Kidney capillary endothelial cell (primary cell): ENCODE measurements around the gene ADGRA3.
"Not testable (repeated sequence)": the region's sequence is repeated elsewhere in the genome, so short reads cannot be mapped to it uniquely, and the experiment has no call there.

Experiments
- DNase-seq: peaks from one replicate; pipeline ENCODE4 v3.0.0-alpha.2; 2018; ENCODE audit warnings: low spot score

The ADGRA3 gene

GRCh38 chr4:22440999-22441398 is 74.9 kb downstream of the ADGRA3 start:
- no peak for DNase-seq

DNA sequence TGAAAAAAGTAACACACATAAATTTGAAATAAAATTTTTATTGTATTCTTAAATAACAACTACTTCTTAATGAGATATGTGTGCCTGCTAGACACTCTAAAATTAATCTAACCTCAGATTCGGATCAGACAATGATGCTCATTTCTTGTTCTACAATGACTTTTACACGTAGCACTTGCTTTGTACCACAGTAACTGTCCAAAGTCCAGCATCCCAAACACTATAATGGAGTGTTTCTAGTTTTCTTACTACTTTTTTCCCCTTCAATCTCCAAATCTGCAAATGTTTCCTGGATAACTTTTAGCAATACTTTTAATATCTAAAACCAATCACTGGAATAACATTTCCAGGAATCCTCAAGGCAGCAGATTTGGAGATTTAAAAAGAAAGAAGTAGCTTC is 75.9 kb downstream of the ADGRA3 start:
- DNase-seq = no peak

DNA sequence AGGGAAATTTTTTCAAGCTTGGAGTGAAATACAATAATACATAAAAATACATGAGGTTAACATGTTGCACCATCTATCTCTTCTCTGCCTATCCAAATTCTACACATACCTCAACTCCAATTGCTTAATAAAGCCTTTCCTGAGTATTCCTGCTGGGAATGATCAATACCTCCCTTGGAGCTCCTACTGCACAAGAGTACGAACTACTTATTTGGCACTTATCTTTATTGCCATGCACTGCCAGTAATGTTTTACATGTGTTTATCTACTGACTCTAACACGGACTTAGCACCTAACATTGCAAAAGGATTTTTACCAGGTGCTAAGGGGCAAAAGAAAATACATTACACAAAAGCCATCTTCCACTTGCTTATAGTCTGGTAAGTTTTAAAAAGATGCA is 80.2 kb downstream of the ADGRA3 start:
- DNase-seq = no peak

- DNase-seq = peak; percentile 5
These were observed 81.0 kb downstream of the ADGRA3 start for GRCh38 chr4:22434895-22435294.

GRCh38 chr4:22430626-22431025 is 85.2 kb downstream of the ADGRA3 start:
- no peak for DNase-seq

DNA sequence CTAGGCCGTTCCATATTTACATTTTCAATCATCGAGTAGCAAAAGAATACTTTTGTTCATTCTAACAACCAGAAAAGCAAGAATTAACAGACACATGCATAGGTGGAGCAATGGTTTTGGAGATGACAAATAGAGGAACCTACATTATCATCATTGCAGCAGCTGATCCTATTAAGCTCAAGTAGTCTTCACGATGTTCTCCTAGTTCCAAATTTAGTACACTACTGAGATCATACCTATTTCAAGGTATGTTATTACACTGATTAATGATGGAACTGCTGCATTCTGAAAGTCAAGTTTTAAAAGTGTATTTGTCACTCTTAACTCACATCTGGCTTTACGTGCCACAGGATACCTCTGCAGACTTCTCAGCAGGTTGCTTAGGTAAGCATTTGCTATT is 87.4 kb downstream of the ADGRA3 start:
- no peak for DNase-seq

GRCh38 chr4:22427675-22428074 is 88.2 kb downstream of the ADGRA3 start:
- DNase-seq = no peak

- no peak for DNase-seq
These were observed 95.6 kb downstream of the ADGRA3 start for GRCh38 chr4:22420291-22420690.

GRCh38 chr4:22417408-22417807 is 98.5 kb downstream of the ADGRA3 start:
- DNase-seq = no peak

DNA sequence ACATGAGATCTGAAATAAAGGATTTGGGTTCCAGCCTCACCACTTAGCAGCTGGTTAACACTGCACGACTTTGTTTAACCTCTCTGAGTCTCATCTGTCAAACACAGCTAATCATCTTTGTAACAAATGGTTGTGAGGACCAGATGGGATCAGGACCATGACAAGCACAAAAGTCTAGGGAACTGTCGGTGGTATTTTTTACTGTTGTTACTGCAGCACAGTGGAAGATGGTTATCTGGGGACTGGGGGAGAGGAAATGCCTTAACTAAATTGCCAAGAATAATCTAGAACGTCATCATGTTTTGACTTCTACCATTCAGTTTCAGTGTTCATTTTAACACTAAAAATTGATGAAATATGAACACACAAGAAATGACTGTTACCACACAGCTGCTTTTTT is 99.5 kb downstream of the ADGRA3 start:
- no peak for DNase-seq

- no peak for DNase-seq
These were observed 101.0 kb downstream of the ADGRA3 start for GRCh38 chr4:22414833-22415232.

GRCh38 chr4:22413471-22413870 is 102.4 kb downstream of the ADGRA3 start:
- no peak for DNase-seq

GRCh38 chr4:22412013-22412412 is 103.9 kb downstream of the ADGRA3 start:
- DNase-seq = no peak

DNA sequence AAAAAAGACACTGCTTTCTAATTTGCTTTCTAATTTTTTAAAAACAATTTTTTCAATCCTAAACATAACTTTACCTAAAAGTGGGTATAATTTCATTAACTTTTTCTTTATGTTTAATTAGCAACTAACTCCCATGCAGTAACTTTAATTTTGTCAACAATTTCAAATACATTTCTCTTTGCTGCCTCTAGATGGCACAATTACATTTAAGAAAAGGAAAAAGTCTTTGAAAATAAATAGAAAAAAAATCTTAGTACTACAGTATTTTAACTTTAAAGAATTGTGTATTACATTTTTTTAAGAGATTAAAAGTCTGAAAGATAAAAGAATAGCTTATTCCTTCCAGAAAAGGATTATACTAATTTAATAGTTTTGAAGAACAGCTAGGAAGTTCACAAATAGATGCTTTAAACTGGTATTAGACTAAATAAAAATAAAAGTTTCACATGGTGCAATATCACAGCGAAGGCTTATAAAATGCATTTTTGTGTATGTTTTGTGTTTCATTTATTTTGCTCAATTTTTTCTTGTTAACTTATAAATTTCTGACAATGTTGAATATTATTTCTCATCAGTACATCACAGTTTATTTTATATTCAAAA is 105.1 kb downstream of the ADGRA3 start:
- DNase-seq = peak; percentile 14

DNA sequence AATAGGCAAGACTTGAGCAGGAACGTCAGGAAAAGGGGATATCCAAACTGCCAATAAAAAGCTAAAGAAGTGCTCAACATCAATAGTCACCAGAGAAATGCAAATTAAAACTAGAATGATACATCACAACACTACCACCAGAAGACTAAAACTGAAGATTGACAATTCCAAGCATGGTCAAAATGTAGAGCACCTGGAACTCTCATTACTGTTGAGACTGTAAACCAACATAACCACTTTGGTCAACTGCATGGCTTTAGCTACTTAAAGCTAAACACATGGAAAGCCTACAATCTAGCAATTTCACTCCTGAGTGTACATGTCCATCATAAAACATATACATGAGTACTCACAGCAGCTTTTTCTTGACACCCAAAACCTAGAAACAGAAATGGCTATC is 107.4 kb downstream of the ADGRA3 start:
- DNase-seq = no peak

- no peak for DNase-seq
These were observed 108.5 kb downstream of the ADGRA3 start for GRCh38 chr4:22407361-22407760.

DNA sequence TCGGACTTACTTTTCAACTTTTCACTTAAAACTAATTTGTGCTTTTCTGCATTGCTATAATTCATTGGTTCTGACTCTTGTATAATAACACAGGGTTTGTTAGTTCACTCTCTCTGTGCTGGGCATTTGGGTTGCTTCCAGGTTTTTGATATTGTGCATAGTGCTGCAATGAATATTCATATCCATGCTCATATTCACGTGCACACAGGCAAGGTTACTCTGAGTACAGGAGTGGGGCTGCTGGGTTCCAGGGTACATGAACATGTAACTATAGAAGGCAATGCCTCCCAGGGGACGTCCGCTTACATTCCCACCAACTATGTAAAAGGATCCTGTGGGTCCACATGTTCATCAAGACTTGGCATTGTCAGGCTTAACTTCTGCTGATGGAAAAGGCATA is 117.2 kb downstream of the ADGRA3 start:
- no peak for DNase-seq

DNA sequence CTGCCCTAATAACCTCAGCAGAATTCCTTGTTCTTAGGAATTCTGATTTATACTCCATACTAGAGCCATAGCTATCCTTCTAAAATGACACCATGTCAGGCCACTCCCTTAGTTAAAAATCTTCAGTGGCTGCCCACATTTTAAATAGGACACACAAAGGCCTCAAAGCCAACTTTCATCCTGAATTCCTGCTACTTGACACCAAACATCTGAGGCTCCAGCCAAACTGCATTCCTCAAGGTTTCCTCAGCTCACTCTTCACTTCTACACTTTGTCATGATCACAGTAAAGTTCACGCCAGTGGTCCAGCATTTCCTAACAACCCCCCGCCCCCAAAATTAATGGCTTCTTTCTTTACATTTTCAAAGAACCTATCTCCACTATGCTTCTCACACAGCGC is 124.3 kb downstream of the ADGRA3 start:
- no peak for DNase-seq

DNA sequence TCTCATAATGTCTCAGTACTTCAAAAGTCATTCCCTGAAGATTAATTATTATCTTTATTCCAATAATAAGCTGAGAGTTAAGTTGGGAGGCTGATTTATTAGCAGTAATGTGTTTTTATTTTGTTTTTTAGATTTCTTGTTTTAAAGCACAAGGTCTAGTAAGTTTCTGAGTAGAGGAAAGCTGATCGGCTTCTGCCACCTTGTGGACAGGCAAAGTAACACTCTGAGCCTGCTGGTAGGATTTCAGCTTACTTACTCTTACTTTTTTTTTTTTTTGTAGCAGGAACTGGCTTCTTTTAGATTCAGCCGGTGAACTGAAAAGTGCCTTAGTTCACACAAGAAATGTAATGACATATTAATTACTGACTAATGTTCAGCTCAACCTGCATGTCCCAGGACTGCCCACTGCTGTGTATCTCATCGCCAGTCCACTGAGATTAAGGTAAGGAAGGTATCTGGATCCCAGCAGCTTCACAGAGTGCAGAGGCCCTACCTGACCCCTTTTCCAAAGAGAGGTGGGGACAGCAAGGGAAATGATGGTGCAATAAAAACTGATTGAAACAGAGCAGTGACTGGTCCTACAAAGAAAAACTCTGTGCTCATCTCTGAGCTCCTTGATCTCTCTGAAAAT is 126.5 kb downstream of the ADGRA3 start:
- peak; percentile 49 for DNase-seq

GRCh38 chr4:22385611-22386011 is 130.3 kb downstream of the ADGRA3 start:
- peak; percentile 80 for DNase-seq

- no peak for DNase-seq
These were observed 131.7 kb downstream of the ADGRA3 start for GRCh38 chr4:22384154-22384553.

DNA sequence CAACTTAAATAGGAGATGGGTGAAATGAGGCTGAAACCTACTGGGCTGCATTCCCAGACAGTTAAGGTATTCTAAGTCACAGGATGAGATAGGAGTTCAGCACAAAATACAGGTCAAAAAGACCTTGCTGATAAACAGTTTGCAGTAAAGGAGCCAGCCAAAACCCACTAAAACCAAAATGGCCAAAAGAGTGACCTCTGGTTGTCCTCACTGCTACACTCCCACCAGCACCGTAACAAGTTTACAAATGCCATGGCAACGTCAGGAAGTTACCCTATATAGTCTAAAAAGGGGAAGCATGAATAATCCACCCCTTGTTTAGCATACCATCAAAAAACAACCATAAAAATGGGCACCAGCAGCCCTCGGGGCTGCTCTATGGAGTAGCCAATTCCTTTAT is 133.7 kb downstream of the ADGRA3 start:
- not testable (repeated sequence) for DNase-seq

GRCh38 chr4:22372986-22373385 is 142.9 kb downstream of the ADGRA3 start:
- DNase-seq = no peak

GRCh38 chr4:22369901-22370562 is 145.8 kb downstream of the ADGRA3 start:
- no peak for DNase-seq
